HUDEP-2 (cell line): ENCODE data around the gene RELN.
"Not testable (repeated sequence)": the region's sequence is repeated elsewhere in the genome, so short reads cannot be mapped to it uniquely, and the experiment has no call there.

Experiments used
- DNase-seq, 76 experiments: peaks; one replicate each; lab custom pipeline; 2025; ENCODE audit not compliant: unreplicated experiment in 76 of 76; lab: John Stamatoyannopoulos, UW

RELN gene

GRCh38 chr7:103947026-103947655, 42.3 kb downstream of the RELN start:
- no peak for DNase-seq

GRCh38 chr7:103944230-103944900, 45.1 kb downstream of the RELN start:
- no peak for DNase-seq

- no peak for DNase-seq
These were observed 47.5 kb downstream of the RELN start for GRCh38 chr7:103941976-103942375.

GRCh38 chr7:103940382-103941268, 48.8 kb downstream of the RELN start:
- no peak for DNase-seq

- no peak for DNase-seq
These were observed 51.8 kb downstream of the RELN start for GRCh38 chr7:103937680-103938079.

GRCh38 chr7:103936558-103936957, 52.9 kb downstream of the RELN start:
- no peak for DNase-seq

- peak in 2 of 76 experiments; percentile 15 to 35 for DNase-seq
These were observed 55.0 kb downstream of the RELN start for GRCh38 chr7:103934508-103934907.

- peak in 1 of 76 experiments; percentile 18 for DNase-seq
These were observed 57.1 kb downstream of the RELN start for GRCh38 chr7:103932389-103932788.

GRCh38 chr7:103929901-103930311, 59.6 kb downstream of the RELN start:
- no peak for DNase-seq

- DNase-seq = no peak
These were observed 60.9 kb downstream of the RELN start for GRCh38 chr7:103928581-103928980.

GRCh38 chr7:103924184-103924583, 65.3 kb downstream of the RELN start:
- DNase-seq = no peak

GRCh38 chr7:103922407-103922806, 67.1 kb downstream of the RELN start:
- DNase-seq = no peak

- DNase-seq = no peak
These were observed 67.8 kb downstream of the RELN start for GRCh38 chr7:103921692-103922091.

GRCh38 chr7:103919272-103919868, 70.1 kb downstream of the RELN start:
- DNase-seq = peak in 73 of 76 experiments; percentile 21 to 84 (median 56)

- DNase-seq = no peak
These were observed 70.7 kb downstream of the RELN start for GRCh38 chr7:103918631-103919271.

- peak in 31 of 76 experiments; percentile 6 to 51 (median 25) for DNase-seq
These were observed 73.6 kb downstream of the RELN start for GRCh38 chr7:103915680-103916357.

GRCh38 chr7:103914147-103914899, 75.1 kb downstream of the RELN start:
- peak in 45 of 76 experiments; percentile 5 to 75 (median 38) for DNase-seq

GRCh38 chr7:103912891-103913605, 76.4 kb downstream of the RELN start:
- no peak for DNase-seq

GRCh38 chr7:103911015-103911414, 78.4 kb downstream of the RELN start:
- not testable (repeated sequence) for DNase-seq
